ENCODE data around the gene SMURF2.

- TF ChIP-seq CTCF (IDR thresholded peaks at IDR 0.05) = no peak
- TF ChIP-seq POLR2A (IDR thresholded peaks at IDR 0.05) = no peak
Measured at GRCh38 chr17:64611369-64611768, 50.7 kb downstream of the SMURF2 start.

Data from breast epithelium (tissue), 3 donors.